Stimulated activated CD8-positive, alpha-beta memory T cell treated with anti-CD3 and anti-CD28 coated beads, Interleukin-4, amount 100 ng/mL, for 48 hours (primary cell): Measurements from ENCODE around the gene CCBE1.
"Not testable (repeated sequence)": the region's sequence is repeated elsewhere in the genome, so short reads cannot be mapped to it uniquely, and the experiment has no call there.

Experiments used
- DNase-seq: peaks from one replicate; pipeline ENCODE4 v3.0.0-alpha.2; 2020

The CCBE1 gene

GRCh38 chr18:59518705-59519104 is 178.5 kb downstream of the CCBE1 start:
- no peak for DNase-seq

GRCh38 chr18:59517446-59518165 is 179.6 kb downstream of the CCBE1 start:
- no peak for DNase-seq

GRCh38 chr18:59516356-59517155 is 180.7 kb downstream of the CCBE1 start:
- DNase-seq, result no peak

GRCh38 chr18:59515956-59516355 is 181.3 kb downstream of the CCBE1 start:
- DNase-seq, result not testable (repeated sequence)

GRCh38 chr18:59515147-59515546 is 182.1 kb downstream of the CCBE1 start:
- no peak for DNase-seq

- no peak for DNase-seq
Measured at GRCh38 chr18:59514203-59514602, 183.0 kb downstream of the CCBE1 start.

- no peak for DNase-seq
Measured at GRCh38 chr18:59512025-59512755, 185.0 kb downstream of the CCBE1 start.

GRCh38 chr18:59509481-59510442 is 187.5 kb downstream of the CCBE1 start:
- DNase-seq, result no peak

GRCh38 chr18:59505356-59505755 is 191.9 kb downstream of the CCBE1 start:
- DNase-seq, result no peak

- DNase-seq, result no peak
Measured at GRCh38 chr18:59502274-59503175, 194.7 kb downstream of the CCBE1 start.

- DNase-seq, result no peak
Measured at GRCh38 chr18:59501920-59502273, 195.3 kb downstream of the CCBE1 start.

- DNase-seq, result no peak
Measured at GRCh38 chr18:59500765-59501164, 196.5 kb downstream of the CCBE1 start.

- no peak for DNase-seq
Measured at GRCh38 chr18:59498506-59499086, 198.6 kb downstream of the CCBE1 start.

- DNase-seq, result no peak
Measured at GRCh38 chr18:59492756-59493421, 204.3 kb downstream of the CCBE1 start.

- DNase-seq, result no peak
Measured at GRCh38 chr18:59488899-59489298, 208.3 kb downstream of the CCBE1 start.

- DNase-seq, result no peak
Measured at GRCh38 chr18:59485382-59485781, 211.8 kb downstream of the CCBE1 start.

- no peak for DNase-seq
Measured at GRCh38 chr18:59484561-59485328, 212.5 kb downstream of the CCBE1 start.

GRCh38 chr18:59484131-59484530 is 213.1 kb downstream of the CCBE1 start:
- DNase-seq, result no peak

GRCh38 chr18:59481436-59481835 is 215.8 kb downstream of the CCBE1 start:
- no peak for DNase-seq

- DNase-seq, result no peak
Measured at GRCh38 chr18:59479776-59480175, 217.4 kb downstream of the CCBE1 start.
